K562 (cell line): Measurements from ENCODE around the gene NES. TPM values are rescaled to one million over a fixed set of nuclear protein-coding genes. Genes with fewer than 3 reads are reported as not detected.
A peak's percentile ranks its signal among the peaks of the same experiment; 100 is the strongest.

Experiments
- ATAC-seq: fragments of 200-7000 bp; cut with Tn5 transposase; 3 replicates; pipeline ENCODE4 v1.9.1; 2020; ENCODE audit warnings: moderate library complexity
- BruUV-seq: library from RNA; stranded (reverse); fragments of 400-500 nt; replicated peaks from 2 replicates; lab custom pipeline; 2021; lab: Mats Ljungman, UMichigan
- CTCF ChIA-PET: fragments of 300-600 bp; formaldehyde crosslinking; extraction: SDS; loops from one replicate; lab custom pipeline; 2021; ENCODE audit warnings: low intra/inter-chr PET ratio; lab: Yijun Ruan, JAX
- POLR2A ChIA-PET: fragments of 300-600, 350-650 bp; sonication (Branson Sonifier 250); formaldehyde crosslinking; extraction: SDS; loops from one replicate; lab custom pipeline; 2021; ENCODE audit warnings: antibody characterized with exemption, inconsistent platforms; lab: Yijun Ruan, JAX
- DNase-seq, 4 experiments: peaks; one replicate each; pipeline versions ENCODE4 v3.0.0 to v3.0.0-alpha.2; 2011 to 2018; ENCODE audit warnings: low spot score in 3 of 4, mixed read lengths in 3 of 4; ENCODE audit errors: extremely low read depth in 1 of 4
- FAIRE-seq: peaks from 2 replicates; lab custom pipeline; 2011; peaks lifted over from hg19 to GRCh38; lab: Jason Lieb, UNC
- H2AFZ ChIP-seq: 2 replicates; pipeline ENCODE4 v1.6.0; 2011; ENCODE audit warnings: low read depth, low read length, control low read depth, inconsistent platforms
- H3K27ac ChIP-seq: fragments of 200-600 bp; 3 replicates; pipeline ENCODE4 v1.8.0; 2011; ENCODE audit warnings: low read depth, mild to moderate bottlenecking, control low read depth, inconsistent platforms, low read length, moderate library complexity, mixed read lengths; ENCODE audit errors: extremely low read depth
- H3K27me3 ChIP-seq, 2 experiments: fragments of 300-600 bp in 1 of 2; 2 replicates in 1 of 2; 3 replicates in 1 of 2; pipeline versions ENCODE4 v1.6.0 to v1.8.0; 2011; ENCODE audit warnings: inconsistent platforms in 2 of 2, low read length in 2 of 2, mild to moderate bottlenecking in 1 of 2, mixed read lengths in 1 of 2, moderate library complexity in 1 of 2; ENCODE audit not compliant: control insufficient read depth in 2 of 2, insufficient read depth in 2 of 2
- H3K36me3 ChIP-seq: fragments of 300-600 bp; 3 replicates; pipeline ENCODE4 v1.8.0; 2011; ENCODE audit warnings: mild to moderate bottlenecking, low read length, inconsistent platforms; ENCODE audit not compliant: control insufficient read depth, insufficient read depth
- H3K4me1 ChIP-seq, 2 experiments: fragments of 200-600 bp in 1 of 2; replicated peaks in 1 of 2; 2 replicates in 1 of 2; 3 replicates in 1 of 2; pipeline versions ENCODE4 v1.5.1 to v1.8.0; 2011; ENCODE audit warnings: inconsistent platforms in 2 of 2, low read length in 2 of 2, mild to moderate bottlenecking in 1 of 2, mixed read lengths in 1 of 2, moderate library complexity in 1 of 2; ENCODE audit not compliant: control insufficient read depth in 2 of 2, insufficient read depth in 2 of 2
- H3K4me2 ChIP-seq: 2 replicates; pipeline ENCODE4 v1.6.1; 2011; ENCODE audit warnings: low read length, control low read depth, inconsistent platforms, mixed read lengths; ENCODE audit not compliant: insufficient read depth
- H3K4me3 ChIP-seq: fragments of 200-600 bp; sonication (generic), shearing (Covaris generic); 2 replicates; pipeline ENCODE4 v1.5.1; 2016; ENCODE audit warnings: control low read depth, inconsistent platforms
- H3K79me2 ChIP-seq: fragments of 200-600 bp; 3 replicates; pipeline ENCODE4 v1.8.0; 2011; ENCODE audit warnings: low read length, inconsistent platforms; ENCODE audit not compliant: control insufficient read depth, insufficient read depth
- H3K9ac ChIP-seq, 2 experiments: 2 replicates each; pipeline versions ENCODE4 v1.6.0 to v1.6.1; 2011; ENCODE audit warnings: low read depth in 2 of 2, low read length in 2 of 2, control low read depth in 1 of 2, inconsistent platforms in 1 of 2, mild to moderate bottlenecking in 1 of 2, mixed read lengths in 1 of 2; ENCODE audit not compliant: insufficient read depth in 1 of 2
- H3K9me1 ChIP-seq: one replicate; pipeline ENCODE4 v1.6.0; 2011; ENCODE audit warnings: inconsistent platforms, mild to moderate bottlenecking, low read length, moderate library complexity; ENCODE audit not compliant: control insufficient read depth, insufficient read depth
- H3K9me3 ChIP-seq: replicated peaks from 2 replicates; pipeline ENCODE4 v1.5.1; 2011; ENCODE audit warnings: low read depth, low read length, inconsistent platforms; ENCODE audit not compliant: control insufficient read depth, insufficient read depth
- H4K20me1 ChIP-seq: replicated peaks from 2 replicates; pipeline ENCODE4 v1.6.1; 2011; ENCODE audit warnings: low read length, inconsistent platforms, mixed read lengths; ENCODE audit not compliant: control insufficient read depth, insufficient read depth
- CEBPB ChIP-seq: fragments of 450-650 bp; IDR thresholded peaks from 2 replicates; pipeline ENCODE4 v1.6.1; 2016; ENCODE audit warnings: missing genetic modification characterization, missing compliant biosample characterization
- ETS2 ChIP-seq: IDR thresholded peaks from 2 replicates; pipeline ENCODE4 v1.6.1; 2016; ENCODE audit warnings: borderline replicate concordance, missing genetic modification characterization, mild to moderate bottlenecking, moderate library complexity, missing compliant biosample characterization; ENCODE audit not compliant: poor library complexity, severe bottlenecking
- EWSR1 ChIP-seq: fragments of 450-650 bp; IDR thresholded peaks from 2 replicates; pipeline ENCODE4 v1.6.1; 2018; ENCODE audit warnings: borderline replicate concordance, mild to moderate bottlenecking, low read depth, moderate library complexity; ENCODE audit not compliant: partially characterized antibody
- GABPB2 ChIP-seq: fragments of 250-450 bp; sonication (Bioruptor Pico); conservative IDR thresholded peaks from 2 replicates; pipeline ENCODE4 v1.5.1; 2021; ENCODE audit warnings: mild to moderate bottlenecking
- L3MBTL2 ChIP-seq: fragments of 450-650 bp; IDR thresholded peaks from 2 replicates; pipeline ENCODE4 v1.6.1; 2016; ENCODE audit warnings: mild to moderate bottlenecking, moderate library complexity
- MXI1 ChIP-seq: IDR thresholded peaks from 2 replicates; pipeline ENCODE4 v1.6.1; 2011; ENCODE audit warnings: low read depth, mild to moderate bottlenecking, improper control_type of control experiment, low read length
- POLR2G ChIP-seq: fragments of 200-400 bp; formaldehyde crosslinking; IDR thresholded peaks from 2 replicates; pipeline ENCODE4 v1.6.1; 2017; ENCODE audit warnings: low read depth, mild to moderate bottlenecking, antibody characterized with exemption, low read length, moderate library complexity
- RBM17 ChIP-seq: fragments of 200-400 bp; formaldehyde crosslinking; IDR thresholded peaks from 2 replicates; pipeline ENCODE4 v1.6.1; 2017; ENCODE audit warnings: low read depth, mild to moderate bottlenecking, low read length, borderline replicate concordance
- RBM25 ChIP-seq: fragments of 200-400 bp; formaldehyde crosslinking; IDR thresholded peaks from 2 replicates; pipeline ENCODE4 v1.6.1; 2018; ENCODE audit warnings: low read length, low read depth, moderate library complexity; ENCODE audit not compliant: severe bottlenecking
- ZNF143 ChIP-seq: sonication (generic); formaldehyde crosslinking; IDR thresholded peaks from 2 replicates; pipeline ENCODE4 v1.9.0; 2022; ENCODE audit warnings: mild to moderate bottlenecking, missing genetic modification reagents
- ZNF778 ChIP-seq: fragments of 450-650 bp; formaldehyde crosslinking; IDR thresholded peaks from 2 replicates; pipeline ENCODE4 v1.4.0; 2020; ENCODE audit warnings: mild to moderate bottlenecking, moderate library complexity
- WGBS: fragments of 100-300 bp; shearing (Covaris generic); methylation state at CpG from one replicate; pipeline ENCODE4 v1.1.6; 2016; ENCODE audit warnings: low coverage, mixed read lengths; ENCODE audit not compliant: insufficient coverage; ENCODE audit errors: missing lambda C conversion rate; 5-methylcytosine and 5-hydroxymethylcytosine counted together
- in situ Hi-C: fragments of 300-500 bp; cut with MboI; formaldehyde crosslinking; loops from 4 replicates; pipeline ENCODE4 v1.15.0; 2018; ENCODE audit warnings: inconsistent platforms, mixed read lengths
- intact Hi-C: fragments of 100-400 bp; cut with micrococcal nuclease; formaldehyde crosslinking; loops from 2 replicates; pipeline ENCODE4 v1.14.2; 2022
- polyA plus RNA-seq, 8 experiments: library from polyadenylated mRNA; depleted of rRNA in 4 of 8; stranded (reverse) in 5 of 8; unstranded in 3 of 8; fragments of >200 nt; fragmentation: Nextera tagmentation in 2 of 8; fragmentation: Illumina TruSeq in 1 of 8; extraction: Ambion mirVana in 2 of 8; extraction: Trizol in 1 of 8; gene quantifications; 2 replicates each; pipeline versions ENCODE4 v1.2.1 to v1.2.3, GENCODE V29; 2011 to 2014; ENCODE audit warnings: inconsistent platforms in 1 of 8, missing spikeins in 1 of 8
- total RNA-seq, 7 experiments: library from RNA; depleted of rRNA in 6 of 7; stranded (reverse); fragments of >200 nt in 6 of 7; fragmentation: Illumina TruSeq in 2 of 7; extraction: Trizol in 2 of 7; gene quantifications; 2 replicates each; pipeline versions ENCODE4 v1.2.1 to v1.2.3, GENCODE V29; 2011 to 2021; ENCODE audit warnings: low replicate concordance in 1 of 7
- TF ChIP-seq, protein P1 (sequence below): fragments of 450-650 bp; IDR thresholded peaks from 2 replicates; pipeline ENCODE4 v1.6.1; 2016; ENCODE audit warnings: borderline replicate concordance
- TF ChIP-seq, protein P2 (sequence below): sonication (generic); formaldehyde crosslinking; IDR thresholded peaks from 2 replicates; pipeline ENCODE4 v1.8.0; 2022; ENCODE audit warnings: mild to moderate bottlenecking, missing genetic modification reagents

The NES gene
- total and polyA plus RNA-seq, 9 of the 15 experiments (the other 6 are each of a cell fraction or from before 2014, with no cell fraction given): 0.10 to 8.6 (median 4.2) TPM

DNA sequence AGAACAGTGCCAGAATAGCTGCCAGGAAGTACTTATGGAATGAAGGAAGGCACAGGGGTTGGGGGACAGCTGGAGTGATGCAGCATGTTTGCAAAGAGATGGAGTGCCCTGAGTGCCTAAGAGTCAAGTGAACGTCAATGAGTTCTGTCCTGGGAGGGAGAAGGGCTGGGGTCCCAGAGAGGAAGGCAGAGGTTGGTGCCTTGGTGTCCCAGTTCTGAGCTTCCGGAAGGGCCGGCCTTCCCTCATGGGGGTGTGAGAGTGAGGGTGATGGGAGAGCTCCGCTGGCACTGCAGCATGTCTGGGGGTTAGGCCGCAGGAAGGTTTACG, 17.6 kb downstream of the NES start (continued):
- TF ChIP-seq, protein P1, sequence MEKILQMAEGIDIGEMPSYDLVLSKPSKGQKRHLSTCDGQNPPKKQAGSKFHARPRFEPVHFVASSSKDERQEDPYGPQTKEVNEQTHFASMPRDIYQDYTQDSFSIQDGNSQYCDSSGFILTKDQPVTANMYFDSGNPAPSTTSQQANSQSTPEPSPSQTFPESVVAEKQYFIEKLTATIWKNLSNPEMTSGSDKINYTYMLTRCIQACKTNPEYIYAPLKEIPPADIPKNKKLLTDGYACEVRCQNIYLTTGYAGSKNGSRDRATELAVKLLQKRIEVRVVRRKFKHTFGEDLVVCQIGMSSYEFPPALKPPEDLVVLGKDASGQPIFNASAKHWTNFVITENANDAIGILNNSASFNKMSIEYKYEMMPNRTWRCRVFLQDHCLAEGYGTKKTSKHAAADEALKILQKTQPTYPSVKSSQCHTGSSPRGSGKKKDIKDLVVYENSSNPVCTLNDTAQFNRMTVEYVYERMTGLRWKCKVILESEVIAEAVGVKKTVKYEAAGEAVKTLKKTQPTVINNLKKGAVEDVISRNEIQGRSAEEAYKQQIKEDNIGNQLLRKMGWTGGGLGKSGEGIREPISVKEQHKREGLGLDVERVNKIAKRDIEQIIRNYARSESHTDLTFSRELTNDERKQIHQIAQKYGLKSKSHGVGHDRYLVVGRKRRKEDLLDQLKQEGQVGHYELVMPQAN: peak; percentile 14; the same call in 1 of the 2 replicates
- TF ChIP-seq CEBPB (tag): no peak

DNA sequence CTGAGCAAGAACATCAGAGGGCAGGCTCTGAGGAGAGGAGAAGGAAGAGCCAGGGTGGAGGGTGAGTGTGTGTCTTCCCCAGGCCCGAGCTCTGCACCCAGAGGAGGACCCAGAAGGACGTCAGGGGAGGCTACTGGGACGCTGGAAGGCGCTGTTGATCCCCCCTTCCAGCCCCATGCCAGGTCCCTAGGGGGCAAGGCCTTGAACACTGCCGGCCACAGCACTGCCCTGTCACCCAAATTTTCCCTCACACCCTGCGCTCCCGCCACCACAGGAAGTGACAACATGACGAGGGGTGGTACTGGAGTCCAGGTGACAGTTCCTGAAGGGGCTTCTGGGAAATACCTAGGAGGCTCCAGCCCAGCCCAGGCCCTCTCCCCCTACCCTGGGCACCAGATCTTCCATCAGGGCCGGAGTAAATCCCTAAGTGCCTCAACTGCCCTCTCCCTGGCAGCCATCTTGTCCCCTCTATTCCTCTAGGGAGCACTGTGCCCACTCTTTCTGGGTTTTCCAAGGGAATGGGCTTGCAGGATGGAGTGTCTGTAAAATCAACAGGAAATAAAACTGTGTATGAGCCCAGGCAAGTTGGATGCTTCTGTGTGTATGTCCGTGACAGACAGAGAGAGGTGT, 18.1 kb downstream of the NES start:
- 64% methylated on average over 9 of the region's 10 CpGs for WGBS
- peaks cover 82% of the 10 kb centered on the region for H3K79me2 ChIP-seq
- peak overlapping the region; percentile 77 to 92 for H3K9ac ChIP-seq
- H3K27ac ChIP-seq: peak overlapping the region; percentile 68
- no peaks in the 10 kb centered on the region for H3K9me3 ChIP-seq
- H3K4me2 ChIP-seq: peak overlapping the region; percentile 93
- POLR2A ChIA-PET: interaction anchor here (0.6 to 2.9 kb wide), 9 partner anchors 10 to 236 kb away, joined by 3 to 12 read pairs (median 5); partner anchors contain the start of genes ISG20L2 and METTL25B
- in situ Hi-C loops (no loop called here), intact Hi-C loops (no loop called here)
- H2AFZ ChIP-seq: no peak overlapping the region
- FAIRE-seq (no peak), DNase-seq (no peak), ATAC-seq (no peak)
- no TSS peak for BruUV-seq
- peaks cover 61 to 73% of the 10 kb centered on the region in 2 experiments for H3K4me1 ChIP-seq
- peaks cover 38% of the 10 kb centered on the region for H3K9me1 ChIP-seq
- H3K4me3 ChIP-seq: peak overlapping the region; percentile 79
- H4K20me1 ChIP-seq: peaks cover 58% of the 10 kb centered on the region
- no peaks in the 10 kb centered on the region for H3K27me3 ChIP-seq
- CTCF ChIA-PET: interaction anchor here (0.6 to 5.1 kb wide), 9 partner anchors 10 to 231 kb away, joined by 3 to 110 read pairs (median 12); partner anchors contain the start of genes CRABP2 and NES
- peaks cover 53% of the 10 kb centered on the region; the same call in 2 of the 3 replicates for H3K36me3 ChIP-seq
- no peak for TF ChIP-seq GABPB2 (CRISPR knock-in tag)
- no peak for TF ChIP-seq EWSR1
- peak; percentile 60; the same call in 1 of the 2 replicates for TF ChIP-seq POLR2G
- TF ChIP-seq ZNF778 (CRISPR knock-in tag): no peak
- TF ChIP-seq RBM25: no peak
- TF ChIP-seq, protein P2, sequence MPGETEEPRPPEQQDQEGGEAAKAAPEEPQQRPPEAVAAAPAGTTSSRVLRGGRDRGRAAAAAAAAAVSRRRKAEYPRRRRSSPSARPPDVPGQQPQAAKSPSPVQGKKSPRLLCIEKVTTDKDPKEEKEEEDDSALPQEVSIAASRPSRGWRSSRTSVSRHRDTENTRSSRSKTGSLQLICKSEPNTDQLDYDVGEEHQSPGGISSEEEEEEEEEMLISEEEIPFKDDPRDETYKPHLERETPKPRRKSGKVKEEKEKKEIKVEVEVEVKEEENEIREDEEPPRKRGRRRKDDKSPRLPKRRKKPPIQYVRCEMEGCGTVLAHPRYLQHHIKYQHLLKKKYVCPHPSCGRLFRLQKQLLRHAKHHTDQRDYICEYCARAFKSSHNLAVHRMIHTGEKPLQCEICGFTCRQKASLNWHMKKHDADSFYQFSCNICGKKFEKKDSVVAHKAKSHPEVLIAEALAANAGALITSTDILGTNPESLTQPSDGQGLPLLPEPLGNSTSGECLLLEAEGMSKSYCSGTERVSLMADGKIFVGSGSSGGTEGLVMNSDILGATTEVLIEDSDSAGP (CRISPR knock-in tag): no peak
- no peak for TF ChIP-seq ETS2
- TF ChIP-seq MXI1: no peak
- TF ChIP-seq ZNF143 (CRISPR knock-in tag): 0 out of 2 replicates have a peak, but pooled peaks have one; percentile 7
- TF ChIP-seq L3MBTL2: no peak
- no peak for TF ChIP-seq RBM17
